Neuron (in vitro differentiated cells): ENCODE data around the gene SARDH.
"Not testable (repeated sequence)": the region's sequence is repeated elsewhere in the genome, so short reads cannot be mapped to it uniquely, and the experiment has no call there.

ENCODE experiments used
- H2AFZ ChIP-seq: one replicate; pipeline ENCODE4 v1.6.1; 2013; ENCODE audit warnings: low read depth, mild to moderate bottlenecking, inconsistent platforms, low read length, moderate library complexity
- H3K27me3 ChIP-seq: one replicate; pipeline ENCODE4 v1.6.1; 2013; ENCODE audit warnings: low read length; ENCODE audit not compliant: insufficient read depth
- H3K36me3 ChIP-seq: one replicate; pipeline ENCODE4 v1.6.1; 2013; ENCODE audit warnings: low read length; ENCODE audit not compliant: insufficient read depth
- H3K4me1 ChIP-seq: one replicate; pipeline ENCODE4 v1.6.1; 2013; ENCODE audit warnings: low read length; ENCODE audit not compliant: insufficient read depth
- H3K4me3 ChIP-seq: 2 replicates; pipeline ENCODE4 v1.5.1; 2013; ENCODE audit warnings: mild to moderate bottlenecking, low read length, moderate library complexity
- H3K9me3 ChIP-seq: one replicate; pipeline ENCODE4 v1.6.1; 2013; ENCODE audit warnings: low read length

The SARDH gene

GRCh38 chr9:133629221-133630110 is 108.7 kb downstream of the SARDH start:
- Histone ChIP-seq H2AFZ (no peak overlapping the region), H3K4me3 (no peak overlapping the region), H3K4me1 (peaks cover 19% of the 10 kb centered on the region), H3K9me3 (peaks cover 2% of the 10 kb centered on the region), H3K36me3 (no peaks in the 10 kb centered on the region), H3K27me3 (no peaks in the 10 kb centered on the region)

- no peaks in the 10 kb centered on the region for H3K36me3 ChIP-seq
- H3K4me1 ChIP-seq, result peaks cover 12% of the 10 kb centered on the region
- no peak overlapping the region for H3K4me3 ChIP-seq
- no peaks in the 10 kb centered on the region for H3K27me3 ChIP-seq
- no peak overlapping the region for H2AFZ ChIP-seq
- peaks cover 2% of the 10 kb centered on the region for H3K9me3 ChIP-seq
These were observed 109.4 kb downstream of the SARDH start for GRCh38 chr9:133628766-133629165.

- Histone ChIP-seq H2AFZ (no peak overlapping the region), H3K36me3 (no peaks in the 10 kb centered on the region), H3K4me1 (no peaks in the 10 kb centered on the region), H3K4me3 (no peak overlapping the region), H3K27me3 (peaks cover 2% of the 10 kb centered on the region), H3K9me3 (peaks cover 2% of the 10 kb centered on the region)
These were observed 110.8 kb downstream of the SARDH start for GRCh38 chr9:133627341-133627740.

- H3K4me3 ChIP-seq, H3K9me3 ChIP-seq, H2AFZ ChIP-seq, H3K4me1 ChIP-seq, H3K36me3 ChIP-seq, H3K27me3 ChIP-seq: not testable (repeated sequence)
These were observed 112.1 kb downstream of the SARDH start for GRCh38 chr9:133626008-133626407.

- Histone ChIP-seq H2AFZ (no peak overlapping the region), H3K4me3 (no peak overlapping the region), H3K4me1 (no peaks in the 10 kb centered on the region), H3K27me3 (peaks cover 16% of the 10 kb centered on the region), H3K9me3 (peaks cover 2% of the 10 kb centered on the region), H3K36me3 (no peaks in the 10 kb centered on the region)
These were observed 115.6 kb downstream of the SARDH start for GRCh38 chr9:133622555-133622954.

GRCh38 chr9:133621725-133622267 is 116.4 kb downstream of the SARDH start:
- no peak overlapping the region for H2AFZ ChIP-seq
- no peak overlapping the region for H3K4me3 ChIP-seq
- no peaks in the 10 kb centered on the region for H3K4me1 ChIP-seq
- no peaks in the 10 kb centered on the region for H3K36me3 ChIP-seq
- H3K27me3 ChIP-seq, result peaks cover 20% of the 10 kb centered on the region
- peaks cover 2% of the 10 kb centered on the region for H3K9me3 ChIP-seq

- Histone ChIP-seq H3K27me3 (peaks cover 27% of the 10 kb centered on the region), H3K9me3 (no peaks in the 10 kb centered on the region), H3K4me1 (peaks cover under 1% of the 10 kb centered on the region), H2AFZ (no peak overlapping the region), H3K36me3 (no peaks in the 10 kb centered on the region), H3K4me3 (no peak overlapping the region)
These were observed 118.4 kb downstream of the SARDH start for GRCh38 chr9:133619791-133620190.

GRCh38 chr9:133618726-133619125 is 119.4 kb downstream of the SARDH start:
- Histone ChIP-seq H2AFZ (no peak overlapping the region), H3K36me3 (no peaks in the 10 kb centered on the region), H3K4me1 (peaks cover 9% of the 10 kb centered on the region), H3K4me3 (no peak overlapping the region), H3K9me3 (no peaks in the 10 kb centered on the region), H3K27me3 (peaks cover 30% of the 10 kb centered on the region)

GRCh38 chr9:133616643-133617405 is 121.3 kb downstream of the SARDH start:
- no peaks in the 10 kb centered on the region for H3K9me3 ChIP-seq
- H3K27me3 ChIP-seq, result peaks cover 37% of the 10 kb centered on the region
- H3K36me3 ChIP-seq, result no peaks in the 10 kb centered on the region
- H2AFZ ChIP-seq, result no peak overlapping the region
- no peak overlapping the region for H3K4me3 ChIP-seq
- peaks cover 9% of the 10 kb centered on the region for H3K4me1 ChIP-seq

- Histone ChIP-seq H3K9me3 (no peaks in the 10 kb centered on the region), H3K4me3 (no peak overlapping the region), H3K36me3 (no peaks in the 10 kb centered on the region), H3K27me3 (peaks cover 40% of the 10 kb centered on the region), H2AFZ (no peak overlapping the region), H3K4me1 (peaks cover 9% of the 10 kb centered on the region)
These were observed 122.5 kb downstream of the SARDH start for GRCh38 chr9:133615606-133616188.

- H3K9me3 ChIP-seq, result no peaks in the 10 kb centered on the region
- H3K4me1 ChIP-seq, result peaks cover 9% of the 10 kb centered on the region
- no peak overlapping the region for H3K4me3 ChIP-seq
- H3K36me3 ChIP-seq, result no peaks in the 10 kb centered on the region
- H2AFZ ChIP-seq, result no peak overlapping the region
- H3K27me3 ChIP-seq, result peaks cover 43% of the 10 kb centered on the region
These were observed 123.0 kb downstream of the SARDH start for GRCh38 chr9:133615186-133615585.

- peaks cover 9% of the 10 kb centered on the region for H3K4me1 ChIP-seq
- no peak overlapping the region for H3K4me3 ChIP-seq
- H3K27me3 ChIP-seq, result peaks cover 47% of the 10 kb centered on the region
- peaks cover 2% of the 10 kb centered on the region for H3K9me3 ChIP-seq
- no peaks in the 10 kb centered on the region for H3K36me3 ChIP-seq
- no peak overlapping the region for H2AFZ ChIP-seq
These were observed 123.5 kb downstream of the SARDH start for GRCh38 chr9:133614678-133615077.

- Histone ChIP-seq H3K36me3 (no peaks in the 10 kb centered on the region), H3K9me3 (peaks cover 2% of the 10 kb centered on the region), H2AFZ (no peak overlapping the region), H3K27me3 (peaks cover 51% of the 10 kb centered on the region), H3K4me3 (no peak overlapping the region), H3K4me1 (peaks cover 9% of the 10 kb centered on the region)
These were observed 124.1 kb downstream of the SARDH start for GRCh38 chr9:133614056-133614455.
